GM10266 (cell line): ENCODE measurements around the gene RNF144A.

ENCODE experiments used
- DNase-seq: peaks from one replicate; pipeline ENCODE4 v3.0.0; 2012; ENCODE audit errors: extremely low spot score
- TF ChIP-seq, protein P1 (sequence below): IDR thresholded peaks from 2 replicates; pipeline ENCODE4 v1.5.1; 2012; ENCODE audit warnings: mild to moderate bottlenecking, low read depth; ENCODE audit not compliant: control insufficient read depth, insufficient read depth; ENCODE audit errors: missing control alignments

Gene RNF144A

DNA sequence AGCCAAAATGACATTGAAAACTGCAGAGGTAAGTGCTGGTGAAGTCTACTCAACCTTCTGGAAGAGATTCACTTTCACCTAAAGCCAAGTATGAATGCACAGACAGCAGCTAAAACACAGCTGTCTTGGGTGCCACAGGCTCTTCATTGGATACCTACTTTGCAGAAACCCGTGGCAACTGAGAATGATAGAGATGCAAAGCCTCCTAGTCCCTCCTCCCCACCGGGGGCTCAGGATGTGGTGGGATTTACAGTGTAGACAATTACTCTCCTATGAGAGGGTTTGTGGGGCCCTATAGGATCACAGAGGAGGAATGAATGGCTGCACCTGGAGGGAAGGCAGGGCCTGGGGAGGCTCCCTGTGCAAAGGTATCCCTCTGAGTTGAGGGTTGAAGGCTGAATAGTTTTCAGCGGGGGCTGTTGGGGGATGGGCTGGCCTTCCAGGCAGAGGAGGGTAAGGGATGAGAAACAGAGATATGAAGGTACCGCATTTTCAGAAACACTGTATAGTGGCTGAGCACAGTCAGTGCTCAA is 131.6 kb downstream of the RNF144A start:
- DNase-seq: no peak
- TF ChIP-seq, protein P1, sequence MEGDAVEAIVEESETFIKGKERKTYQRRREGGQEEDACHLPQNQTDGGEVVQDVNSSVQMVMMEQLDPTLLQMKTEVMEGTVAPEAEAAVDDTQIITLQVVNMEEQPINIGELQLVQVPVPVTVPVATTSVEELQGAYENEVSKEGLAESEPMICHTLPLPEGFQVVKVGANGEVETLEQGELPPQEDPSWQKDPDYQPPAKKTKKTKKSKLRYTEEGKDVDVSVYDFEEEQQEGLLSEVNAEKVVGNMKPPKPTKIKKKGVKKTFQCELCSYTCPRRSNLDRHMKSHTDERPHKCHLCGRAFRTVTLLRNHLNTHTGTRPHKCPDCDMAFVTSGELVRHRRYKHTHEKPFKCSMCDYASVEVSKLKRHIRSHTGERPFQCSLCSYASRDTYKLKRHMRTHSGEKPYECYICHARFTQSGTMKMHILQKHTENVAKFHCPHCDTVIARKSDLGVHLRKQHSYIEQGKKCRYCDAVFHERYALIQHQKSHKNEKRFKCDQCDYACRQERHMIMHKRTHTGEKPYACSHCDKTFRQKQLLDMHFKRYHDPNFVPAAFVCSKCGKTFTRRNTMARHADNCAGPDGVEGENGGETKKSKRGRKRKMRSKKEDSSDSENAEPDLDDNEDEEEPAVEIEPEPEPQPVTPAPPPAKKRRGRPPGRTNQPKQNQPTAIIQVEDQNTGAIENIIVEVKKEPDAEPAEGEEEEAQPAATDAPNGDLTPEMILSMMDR: no peak

DNA sequence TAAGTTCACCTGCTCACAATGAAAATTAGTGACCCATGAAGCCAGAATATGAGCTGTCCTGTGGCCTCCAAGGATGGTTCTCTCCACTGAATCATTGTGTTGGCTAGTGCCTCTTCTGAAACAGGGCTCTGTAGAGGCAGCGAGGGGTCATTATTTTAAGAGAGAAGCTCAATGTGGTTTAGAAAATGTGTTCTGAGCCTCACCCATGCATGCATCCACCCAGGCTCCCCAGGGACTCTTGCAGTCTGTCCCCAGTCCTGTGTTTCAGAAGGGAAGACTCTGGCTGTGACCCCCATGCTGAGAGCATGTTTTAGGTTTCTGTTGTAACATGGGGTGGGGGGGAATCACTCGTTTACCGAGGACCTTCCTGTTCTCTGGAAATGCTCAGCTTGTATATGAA is 135.2 kb downstream of the RNF144A start:
- TF ChIP-seq, protein P1: no peak
- DNase-seq: no peak

DNA sequence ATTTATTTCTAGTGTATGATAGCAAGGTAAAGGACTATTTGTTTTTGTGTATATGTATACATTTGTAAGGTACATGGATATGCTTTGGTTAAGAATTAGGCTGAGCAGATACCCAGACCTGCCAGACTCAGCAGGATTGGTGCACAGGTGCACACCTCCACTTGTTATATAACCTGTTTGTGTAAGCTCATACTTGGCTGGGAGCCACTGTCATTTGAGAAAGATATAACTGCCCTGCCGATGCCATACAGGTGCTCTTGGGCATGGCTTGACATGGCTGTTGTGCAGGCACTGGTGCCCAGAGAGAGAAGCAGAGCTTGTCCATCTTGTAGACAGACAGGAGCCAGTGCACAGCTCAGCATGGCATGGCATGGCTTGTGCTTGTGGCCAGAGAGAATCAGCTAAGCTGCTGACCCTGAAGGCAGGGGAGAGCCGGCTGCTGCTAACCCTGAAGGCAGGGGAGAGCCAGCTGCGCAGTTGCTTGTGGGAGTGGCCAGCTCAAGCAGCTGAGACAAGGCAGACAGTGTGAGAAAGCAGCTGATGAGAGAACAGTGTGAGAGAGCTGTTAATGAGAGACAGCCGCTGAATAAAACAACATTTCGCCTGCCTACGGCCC is 136.5 kb downstream of the RNF144A start:
- TF ChIP-seq, protein P1: no peak
- DNase-seq: no peak

DNA sequence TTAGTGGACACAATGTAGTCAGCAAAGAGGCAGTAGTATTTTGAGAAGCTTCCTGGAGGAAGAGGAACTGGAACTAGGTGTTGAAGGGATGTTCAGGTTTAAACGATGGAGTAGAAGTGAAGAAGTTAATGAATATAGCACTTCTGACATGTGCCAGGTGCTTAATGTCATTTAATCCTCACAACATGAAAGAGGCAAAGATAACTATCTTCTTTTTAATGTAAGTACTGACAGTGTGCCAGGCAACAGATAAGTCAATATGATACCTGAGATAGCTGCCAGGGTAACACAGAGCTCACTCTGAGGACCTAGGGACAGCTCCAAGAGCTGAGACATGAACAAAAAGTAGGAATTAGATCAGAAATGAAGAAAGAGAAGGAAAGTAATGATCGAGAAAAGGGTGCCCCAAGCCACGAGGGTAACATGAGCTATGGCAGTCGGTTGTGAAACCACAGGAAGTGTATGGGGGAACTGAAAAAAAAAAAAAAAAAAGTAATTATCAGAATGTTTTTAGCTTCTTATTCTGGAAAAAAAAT is 140.7 kb downstream of the RNF144A start:
- TF ChIP-seq, protein P1: no peak
- DNase-seq: no peak

DNA sequence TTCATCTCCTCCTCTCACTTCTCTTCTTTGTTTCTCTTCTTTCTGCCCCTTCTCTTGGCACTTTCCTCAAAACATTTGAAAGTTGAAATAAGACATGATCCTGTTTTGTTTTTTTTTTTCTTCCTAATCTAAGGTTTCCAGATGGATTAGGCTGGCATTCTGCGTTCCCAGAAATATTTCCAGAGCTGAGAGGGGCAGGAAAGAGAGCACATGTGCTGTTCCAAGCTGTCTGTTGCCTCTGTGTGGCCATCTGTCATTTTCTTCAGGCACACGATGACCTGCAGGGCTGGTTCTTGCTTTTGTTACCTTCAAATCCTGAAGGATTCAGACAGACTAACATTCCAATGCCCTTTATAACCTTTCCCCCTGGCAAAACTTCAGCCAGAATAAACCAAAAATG is 142.9 kb downstream of the RNF144A start:
- no peak for DNase-seq
- TF ChIP-seq, protein P1: no peak

DNA sequence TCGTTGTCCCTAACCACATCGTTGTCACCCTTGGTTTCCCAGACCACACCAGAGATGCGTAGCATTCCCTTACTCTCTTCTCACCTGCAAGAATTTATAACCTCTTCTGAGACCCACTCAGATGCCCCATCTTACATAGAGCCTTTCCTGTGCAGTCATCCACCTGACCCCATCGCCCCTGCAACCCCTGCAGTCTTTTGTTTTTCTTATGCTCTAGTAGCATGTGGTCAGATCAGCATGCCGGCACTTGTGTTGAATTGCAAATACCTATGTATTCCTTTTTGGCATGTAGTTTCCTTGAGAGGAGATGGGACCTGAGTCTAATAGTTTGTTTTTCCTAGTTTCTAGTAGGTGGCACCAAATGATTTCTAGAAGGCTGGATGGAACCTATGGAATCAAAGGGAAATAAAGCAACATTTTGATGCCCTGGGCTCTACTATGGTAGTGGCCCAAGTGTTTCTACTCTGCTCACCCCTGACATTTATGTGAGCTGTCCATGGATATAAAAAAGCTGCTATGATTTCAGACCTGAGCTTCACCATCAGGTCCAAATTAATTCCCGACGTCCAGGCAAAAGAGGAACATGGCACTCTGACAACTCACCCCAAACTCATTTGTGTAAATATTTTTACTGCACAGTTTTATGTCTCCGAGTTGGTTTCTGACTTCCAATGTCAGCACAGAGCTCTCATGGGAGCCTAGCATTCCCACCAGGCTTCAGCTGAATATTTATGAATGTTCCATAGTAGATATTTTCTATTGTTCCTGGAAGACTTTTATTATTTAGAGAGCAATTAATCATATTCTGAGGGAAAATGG is 143.6 kb downstream of the RNF144A start:
- TF ChIP-seq, protein P1: no peak
- no peak for DNase-seq

DNA sequence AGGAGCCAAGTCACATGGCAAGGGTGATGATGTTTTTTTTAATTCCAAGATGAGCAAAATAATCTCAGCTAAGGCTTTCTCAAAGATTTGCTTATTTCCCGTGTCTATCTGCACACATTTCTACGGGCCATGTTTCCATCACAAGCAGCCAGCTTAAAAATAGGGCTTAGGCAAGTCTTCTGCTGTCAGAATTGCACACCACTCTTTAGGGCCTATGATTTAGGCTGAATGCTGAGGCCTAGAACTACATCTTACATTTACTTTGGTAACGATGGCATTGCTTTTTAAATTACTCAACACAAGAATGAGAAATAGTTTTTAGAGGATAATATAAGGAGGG is 144.2 kb downstream of the RNF144A start:
- DNase-seq: no peak
- TF ChIP-seq, protein P1: no peak
